C4-2B (cell line): ENCODE measurements around the gene GRM3.

Source experiments
- CTCF ChIP-seq: fragments of 450-650 bp; conservative IDR thresholded peaks from 2 replicates; pipeline ENCODE4 v1.5.1; 2017; ENCODE audit warnings: mild to moderate bottlenecking
- ZFX ChIP-seq: fragments of 450-650 bp; IDR thresholded peaks from 2 replicates; pipeline ENCODE4 v1.6.1; 2017

GRCh38 chr7:86785641-86786040, 141.9 kb downstream of the GRM3 start:
- TF ChIP-seq CTCF (no peak), ZFX (no peak)
